GM11168 (cell line): ENCODE results near the gene GPR137C.
"Not testable (repeated sequence)": the region's sequence is repeated elsewhere in the genome, so short reads cannot be mapped to it uniquely, and the experiment has no call there.

Experiments used
- in situ Hi-C: fragments of 300-500 bp; cut with MboI; formaldehyde crosslinking; loops from one replicate; pipeline ENCODE4 v1.12.0; 2022; ENCODE audit warnings: low sequenced_read_pairs; ENCODE audit not compliant: unreplicated experiment

The GPR137C gene

DNA sequence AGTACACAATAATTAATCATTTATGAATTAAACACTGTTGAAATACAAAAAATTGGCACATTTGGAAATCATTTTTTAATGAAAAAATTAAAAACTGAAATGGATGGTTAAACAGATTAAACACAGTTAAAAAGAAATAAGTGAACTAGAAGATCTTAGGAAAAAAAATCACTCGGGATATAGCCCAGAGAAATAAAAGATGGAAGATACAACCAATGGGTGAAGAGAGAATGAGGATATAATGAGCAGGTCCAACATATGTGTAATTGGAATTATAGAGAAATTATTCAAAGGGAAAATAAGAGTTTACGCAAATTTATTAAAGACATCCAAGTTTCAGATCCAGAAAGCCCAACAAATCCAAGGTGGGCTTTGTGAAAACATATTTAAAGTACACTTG lies 6.1 kb downstream of the GPR137C start:
- in situ Hi-C loops, result no loop called here

DNA sequence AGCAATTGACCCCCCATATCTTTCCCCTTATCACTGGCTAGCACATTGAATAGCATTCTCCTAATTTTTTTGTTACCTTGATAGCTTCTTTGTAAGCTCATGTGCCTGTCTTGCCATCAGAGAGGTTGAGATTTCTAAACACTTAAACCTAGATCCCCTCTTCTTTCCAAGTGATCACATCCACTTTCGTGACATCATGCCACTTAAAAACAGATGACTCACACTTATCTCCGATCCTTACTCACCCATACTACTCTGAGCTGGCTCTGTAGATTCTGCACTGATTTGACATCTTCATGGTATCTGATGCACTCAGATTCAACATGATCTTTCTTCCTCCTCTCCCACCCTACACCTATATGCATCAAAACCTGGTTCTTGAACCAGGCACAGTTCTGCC lies 10.5 kb downstream of the GPR137C start:
- in situ Hi-C loops, result no loop called here

DNA sequence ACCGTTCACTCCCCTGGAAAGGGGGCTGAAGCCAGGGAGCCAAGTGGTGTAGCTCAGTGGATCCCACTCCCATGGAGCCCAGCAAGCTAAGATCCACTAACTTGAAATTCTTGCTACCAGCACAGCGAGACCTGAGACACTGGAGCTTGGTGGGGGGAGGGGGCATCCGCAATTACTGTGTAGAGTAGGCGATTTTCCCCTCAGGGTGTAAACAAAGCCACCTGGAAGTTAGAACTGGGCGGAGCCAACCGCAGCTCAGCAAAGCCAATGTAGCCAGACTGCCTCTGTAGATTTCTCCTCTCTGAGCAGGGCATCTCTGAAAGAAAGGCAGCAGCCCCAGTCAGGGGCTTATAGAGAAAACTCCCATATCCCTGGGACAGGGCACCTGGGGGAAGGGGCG lies 15.8 kb downstream of the GPR137C start:
- in situ Hi-C loops, result not testable (repeated sequence)

DNA sequence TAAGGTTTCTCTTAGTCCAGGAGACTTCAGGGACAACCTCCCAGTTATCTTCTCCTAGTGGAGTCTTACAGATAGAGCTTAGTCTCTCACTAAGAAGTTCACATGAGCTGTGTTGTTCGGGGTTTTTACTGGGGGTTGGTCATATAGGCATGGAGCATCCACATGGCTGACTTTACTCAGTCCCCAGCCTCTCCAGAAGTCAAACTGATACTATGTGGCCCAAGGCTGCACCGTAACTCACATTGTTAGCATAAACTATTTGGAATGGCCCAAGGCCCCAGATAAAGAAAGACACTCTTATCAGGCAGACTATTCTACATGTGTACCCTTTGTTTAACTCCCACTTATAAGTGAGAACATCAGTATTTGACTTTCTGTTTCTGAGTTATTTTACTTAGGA lies 23.2 kb downstream of the GPR137C start:
- in situ Hi-C loops, result no loop called here

DNA sequence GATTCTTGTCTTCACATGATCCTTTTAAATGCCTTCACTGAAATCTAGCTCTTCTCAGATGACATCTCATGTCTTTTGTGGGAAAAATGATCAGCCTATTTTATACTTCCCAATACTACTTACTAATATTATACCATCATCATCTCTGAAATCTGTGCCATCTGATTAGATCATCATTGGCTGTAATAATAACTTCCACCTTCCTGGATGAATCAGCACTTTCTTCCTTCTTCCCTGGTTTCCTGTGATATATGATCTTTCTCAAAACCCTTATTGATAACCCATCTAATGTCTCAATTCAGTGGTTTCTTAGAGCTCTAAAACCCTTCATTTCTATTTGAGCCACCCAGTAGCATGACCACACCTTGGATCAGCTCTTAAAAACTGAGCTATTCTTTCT lies 30.9 kb downstream of the GPR137C start:
- in situ Hi-C loops, result no loop called here

DNA sequence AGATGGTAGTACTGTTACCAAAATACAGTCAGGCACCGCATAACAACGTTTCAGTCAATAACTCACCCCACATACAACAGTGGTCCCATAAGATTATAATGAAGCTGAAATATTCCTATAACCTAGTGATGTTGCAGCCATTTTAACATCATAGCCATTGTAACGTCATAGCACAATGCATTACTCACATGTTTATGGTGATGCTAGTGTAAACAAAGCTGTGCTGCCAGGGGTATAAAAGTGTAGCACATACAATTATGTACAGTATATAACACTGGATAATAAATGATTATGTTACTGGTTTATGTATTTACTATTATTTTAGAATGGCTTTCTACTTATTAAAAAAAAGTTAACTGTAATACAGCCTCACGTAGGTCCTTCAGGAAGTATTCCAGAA lies 37.0 kb downstream of the GPR137C start:
- in situ Hi-C loops, result no loop called here

DNA sequence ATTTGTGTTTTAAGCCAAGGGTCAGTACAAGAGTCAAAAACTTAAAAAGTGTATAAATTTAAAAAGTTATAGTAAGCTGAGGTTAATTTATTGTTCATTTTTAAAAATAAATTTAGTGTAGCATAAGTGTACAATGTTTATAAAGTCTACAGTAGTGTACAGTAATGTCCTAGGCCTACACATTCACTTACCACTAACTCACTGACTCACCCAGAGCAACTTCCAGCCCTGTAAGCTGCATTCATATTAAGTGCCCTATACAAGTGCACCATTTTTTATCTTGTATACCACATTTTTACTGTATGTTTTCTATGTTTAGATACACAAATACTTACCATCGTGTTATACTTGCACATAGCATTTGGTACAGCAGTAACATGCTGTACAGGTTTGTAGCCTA lies 37.7 kb downstream of the GPR137C start:
- in situ Hi-C loops, result no loop called here

DNA sequence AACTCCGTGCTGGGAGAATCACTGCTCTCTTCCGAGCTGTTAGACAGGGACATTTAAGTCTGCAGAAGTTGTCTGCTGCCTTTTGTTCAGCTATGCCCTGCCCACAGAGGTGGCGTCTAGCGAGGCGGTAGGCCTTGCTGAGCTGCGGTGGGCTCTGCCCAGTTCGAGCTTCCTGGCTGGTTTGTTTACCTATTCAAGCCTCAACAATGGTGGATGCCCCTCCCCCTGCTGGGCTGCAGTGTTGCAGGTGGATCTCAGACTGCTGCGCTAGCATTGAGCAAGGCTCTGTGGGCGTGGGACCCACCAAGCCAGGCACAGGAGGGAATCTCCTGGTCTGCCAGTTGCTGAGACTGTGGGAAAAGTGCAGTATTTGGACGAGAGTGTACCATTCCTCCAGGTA lies 43.7 kb downstream of the GPR137C start:
- in situ Hi-C loops, result no loop called here

DNA sequence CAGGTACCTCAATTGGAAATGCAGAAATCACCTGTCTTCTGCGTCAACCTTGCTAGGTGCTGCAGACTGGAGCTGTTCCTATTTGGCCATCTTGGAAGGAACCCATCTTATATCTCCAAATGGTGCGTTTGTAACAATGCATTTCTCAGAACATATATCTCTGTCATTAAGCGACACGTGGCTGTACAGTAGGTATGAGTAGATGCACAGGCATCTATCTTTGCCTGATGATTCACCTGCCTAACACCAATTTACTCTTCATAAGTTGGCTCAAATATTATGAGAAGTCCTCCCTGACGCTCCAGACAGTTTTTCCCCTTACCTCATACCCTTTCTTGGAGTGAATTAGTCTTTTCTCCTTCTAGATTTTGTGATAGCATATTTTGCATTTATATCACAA lies 44.2 kb downstream of the GPR137C start:
- in situ Hi-C loops, result no loop called here

DNA sequence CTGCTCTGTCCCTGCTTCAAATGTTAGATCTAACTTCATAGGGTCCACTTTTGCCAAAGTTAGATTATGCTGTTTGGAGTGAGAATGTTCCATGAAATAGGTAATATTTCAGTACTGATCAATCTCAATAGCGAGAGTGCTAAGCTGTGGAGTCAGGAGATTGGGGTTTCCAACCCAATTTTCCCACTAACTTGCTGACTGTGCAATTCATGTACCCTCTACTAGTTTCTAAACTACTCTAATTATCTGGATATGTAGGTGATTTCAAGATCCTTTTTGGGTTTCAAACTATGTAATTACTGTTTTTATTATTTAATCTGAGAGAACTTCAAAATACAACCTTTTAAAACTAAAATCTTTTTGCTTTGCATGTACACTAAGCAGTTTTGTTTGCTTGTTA lies 45.9 kb downstream of the GPR137C start:
- in situ Hi-C loops, result no loop called here

DNA sequence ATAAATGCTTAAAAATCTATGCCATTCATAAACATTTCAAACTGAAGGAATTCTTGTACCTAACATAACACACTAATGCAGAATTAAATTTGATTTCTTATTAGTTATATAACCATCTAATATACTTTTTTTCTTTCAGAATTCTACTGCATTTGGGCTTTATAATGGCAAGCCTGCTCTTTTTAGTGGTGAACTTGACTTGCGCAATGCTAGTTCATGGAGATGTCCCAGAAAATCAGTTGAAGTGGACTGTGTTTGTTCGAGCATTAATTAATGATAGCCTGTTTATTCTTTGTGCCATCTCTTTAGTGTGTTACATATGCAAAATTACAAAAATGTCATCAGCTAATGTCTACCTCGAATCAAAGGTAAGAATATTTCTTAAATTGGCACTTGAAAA lies 47.3 kb downstream of the GPR137C start:
- in situ Hi-C loops, result no loop called here

DNA sequence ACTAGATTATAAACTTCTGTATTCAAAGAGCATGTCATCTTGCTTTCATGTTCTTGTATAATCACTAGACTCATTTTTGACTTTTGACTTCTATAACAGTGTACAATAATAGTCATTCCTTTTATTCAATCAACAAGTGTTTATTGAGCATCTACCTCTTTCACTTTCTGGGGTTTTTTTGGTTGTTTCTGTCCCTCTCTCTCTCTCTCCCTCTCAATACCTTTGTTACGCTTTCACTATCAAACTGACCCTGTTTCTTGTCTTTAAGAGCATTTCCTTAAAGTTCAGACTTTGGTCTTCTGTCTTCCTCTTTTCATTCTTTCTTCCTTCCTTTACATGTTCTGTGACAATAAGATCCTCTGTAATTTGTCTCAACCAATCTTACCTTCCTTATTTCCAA lies 49.5 kb downstream of the GPR137C start:
- in situ Hi-C loops, result no loop called here

DNA sequence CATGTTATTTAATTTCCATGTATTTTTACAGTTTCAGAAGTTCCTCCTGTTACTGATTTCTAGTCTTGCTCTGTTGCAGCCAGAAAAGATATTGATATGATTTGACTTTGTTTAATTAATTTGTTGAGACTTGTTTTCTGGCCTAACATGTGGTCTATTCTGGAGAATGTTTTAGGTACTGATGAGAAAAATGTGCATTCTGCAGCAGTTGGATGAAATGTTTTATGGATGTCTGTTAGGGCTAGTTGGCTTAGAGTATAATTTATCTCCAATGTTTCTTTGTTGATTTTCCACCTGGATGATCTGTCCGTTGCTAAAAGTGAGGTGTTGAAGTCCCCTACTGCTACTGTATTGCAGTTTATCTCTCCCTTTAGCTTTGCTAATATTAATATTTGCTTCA lies 54.4 kb downstream of the GPR137C start:
- in situ Hi-C loops, result no loop called here

DNA sequence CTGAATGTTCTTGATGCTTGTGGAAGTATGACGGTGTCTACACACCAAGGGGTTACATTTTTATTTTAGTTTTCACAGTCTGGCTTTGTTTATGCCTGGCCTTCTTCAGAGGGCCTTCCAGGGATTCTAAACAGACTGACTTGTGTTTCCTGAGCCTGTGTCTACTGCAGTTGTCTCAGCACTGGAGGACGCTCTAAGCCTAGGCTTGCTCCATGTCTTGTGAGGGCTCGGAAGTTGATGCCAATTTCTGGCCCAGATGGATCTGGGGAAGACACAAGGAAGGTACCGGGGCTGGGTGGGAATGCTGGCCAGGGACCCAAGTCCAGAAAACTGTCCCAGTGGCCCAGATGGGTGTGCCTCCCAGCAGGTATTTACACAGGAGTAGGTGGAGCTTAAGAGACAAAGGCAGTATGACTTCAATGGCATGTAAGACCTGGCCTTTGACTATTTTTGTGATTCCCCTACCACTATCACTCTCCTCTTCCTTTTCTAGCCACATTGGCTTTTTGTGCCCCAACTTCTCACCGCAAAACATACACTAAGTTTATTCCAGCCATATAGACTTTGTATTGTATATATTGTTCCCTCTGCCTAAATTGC lies 56.9 kb downstream of the GPR137C start:
- in situ Hi-C loops, result no loop called here

DNA sequence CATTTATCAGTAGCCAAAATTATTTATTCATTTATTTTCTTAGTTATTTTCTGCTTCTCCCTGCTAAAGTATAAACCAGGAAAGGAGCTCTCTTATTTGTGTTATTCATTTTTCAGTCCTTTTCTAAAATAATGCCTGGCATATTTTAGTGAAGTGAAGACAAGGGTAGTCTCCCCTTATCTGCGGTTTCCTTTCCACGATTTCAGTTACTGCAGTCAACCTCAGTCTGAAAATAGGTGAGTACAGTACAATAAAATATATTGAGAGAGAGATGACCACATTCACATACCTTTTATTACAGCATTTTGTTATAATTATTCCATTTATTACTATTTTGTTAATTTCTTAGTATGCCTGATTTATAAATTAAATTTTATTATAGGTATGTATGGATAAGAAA lies 57.6 kb downstream of the GPR137C start:
- in situ Hi-C loops, result no loop called here

DNA sequence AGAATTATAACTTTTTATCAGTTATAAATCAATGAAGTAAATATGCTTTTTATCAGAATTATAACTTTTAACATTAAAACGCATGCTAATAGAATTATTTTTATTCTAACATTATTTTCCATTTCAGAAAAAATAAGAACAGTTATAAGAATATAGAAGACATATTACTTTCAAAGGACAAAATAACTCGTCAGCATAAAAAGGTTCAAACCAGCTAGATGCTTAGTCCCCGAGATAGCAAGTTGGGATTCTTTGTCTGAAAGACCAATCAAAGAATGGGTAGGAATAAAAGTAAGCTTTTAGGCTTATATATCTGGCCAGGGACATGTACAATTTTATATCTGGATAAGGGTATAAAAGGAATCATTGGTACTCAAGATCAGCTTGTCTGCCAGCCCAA lies 66.0 kb downstream of the GPR137C start:
- in situ Hi-C loops, result no loop called here

DNA sequence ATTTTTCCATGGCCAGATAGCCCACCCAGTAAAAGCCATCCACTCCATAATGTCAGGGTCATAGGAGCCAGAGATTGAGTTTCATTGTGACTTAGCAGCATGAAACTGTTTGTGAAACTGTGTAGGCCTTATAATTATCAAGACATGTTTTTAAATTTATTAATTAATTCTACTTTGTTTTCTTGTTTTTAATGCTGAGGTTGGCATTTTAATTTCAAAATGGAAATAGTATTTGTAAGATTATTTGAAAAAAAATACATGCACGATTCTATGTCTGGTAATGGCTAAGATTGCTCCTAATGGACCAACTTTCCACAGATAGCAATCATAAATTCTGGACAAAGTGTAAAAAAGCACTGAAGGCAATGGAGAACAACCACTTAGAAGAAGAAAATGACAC lies 67.1 kb downstream of the GPR137C start:
- in situ Hi-C loops, result no loop called here

DNA sequence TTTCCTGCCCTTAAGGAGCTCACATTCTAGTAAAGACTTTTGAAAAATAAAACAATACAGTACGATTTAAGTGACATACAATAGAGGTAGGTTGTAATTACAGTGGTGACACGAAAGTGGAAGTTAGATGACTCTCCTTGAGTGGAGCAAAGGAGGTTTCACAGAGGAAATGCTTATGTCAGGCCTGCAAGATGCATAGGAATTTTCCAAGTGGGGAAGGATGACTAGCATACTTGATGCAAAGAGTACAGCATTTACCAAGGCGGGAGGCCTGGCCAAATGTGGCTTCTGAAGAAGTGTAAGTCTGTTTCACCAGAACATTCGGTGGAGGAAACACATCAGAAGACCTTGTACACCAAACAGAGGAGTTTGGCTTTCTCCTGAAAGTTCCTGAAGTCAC lies 87.5 kb downstream of the GPR137C start:
- in situ Hi-C loops, result no loop called here

DNA sequence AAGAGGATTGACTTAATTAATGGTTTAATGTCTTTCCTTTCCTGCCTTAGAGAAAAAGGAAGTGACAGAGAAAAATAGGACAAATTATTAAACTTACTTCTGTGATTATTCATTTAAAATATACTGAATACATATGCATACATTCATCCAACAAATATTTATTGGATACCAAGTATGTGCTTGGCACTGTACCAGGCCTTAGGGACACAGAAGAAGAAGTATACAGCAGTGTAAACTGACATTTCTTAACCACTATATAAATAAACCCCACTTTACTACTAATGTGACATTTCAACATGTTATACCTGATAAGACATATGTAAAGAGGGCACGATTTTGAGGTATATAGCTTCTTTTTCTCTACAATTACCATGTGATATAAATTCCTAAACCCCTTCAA lies 89.1 kb downstream of the GPR137C start:
- in situ Hi-C loops, result no loop called here

DNA sequence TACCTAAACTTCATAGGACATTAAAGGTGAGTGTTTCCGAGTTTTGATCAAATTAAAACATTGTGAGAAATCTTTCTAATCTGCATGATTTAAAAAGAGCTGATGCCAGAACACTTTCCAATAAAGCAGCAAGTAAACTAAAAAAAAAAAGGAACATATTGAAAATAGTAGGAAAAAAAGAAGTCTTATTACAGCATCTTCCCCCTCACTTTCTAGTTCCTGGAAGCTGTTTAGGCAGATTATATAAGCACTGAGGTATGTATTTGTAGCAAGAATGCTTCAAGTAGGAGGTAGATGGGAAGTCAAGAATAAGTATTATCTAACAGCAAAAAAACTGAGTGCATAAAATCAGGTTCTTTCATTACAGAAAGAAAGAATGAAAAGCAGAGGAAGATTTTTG lies 96.9 kb downstream of the GPR137C start:
- in situ Hi-C loops, result no loop called here

DNA sequence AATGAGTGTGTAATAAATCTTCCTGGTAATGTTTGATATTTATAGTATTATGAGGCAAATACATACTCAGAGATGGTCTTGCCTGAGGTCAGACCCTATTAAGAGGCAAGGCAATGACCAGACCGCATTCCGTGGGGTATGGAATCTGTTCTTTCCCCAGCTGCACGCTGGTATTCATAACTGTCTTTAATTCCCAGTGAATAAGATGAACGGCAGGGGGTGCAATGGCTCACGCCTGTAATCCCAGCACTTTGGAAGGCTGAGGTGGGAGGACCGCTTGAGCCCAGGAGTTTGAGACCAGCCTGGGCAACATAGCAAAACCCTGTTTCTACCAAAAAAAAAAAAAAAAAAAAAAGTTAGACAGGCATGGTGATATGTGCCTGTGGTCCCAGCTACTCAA lies 98.1 kb downstream of the GPR137C start:
- in situ Hi-C loops, result no loop called here

DNA sequence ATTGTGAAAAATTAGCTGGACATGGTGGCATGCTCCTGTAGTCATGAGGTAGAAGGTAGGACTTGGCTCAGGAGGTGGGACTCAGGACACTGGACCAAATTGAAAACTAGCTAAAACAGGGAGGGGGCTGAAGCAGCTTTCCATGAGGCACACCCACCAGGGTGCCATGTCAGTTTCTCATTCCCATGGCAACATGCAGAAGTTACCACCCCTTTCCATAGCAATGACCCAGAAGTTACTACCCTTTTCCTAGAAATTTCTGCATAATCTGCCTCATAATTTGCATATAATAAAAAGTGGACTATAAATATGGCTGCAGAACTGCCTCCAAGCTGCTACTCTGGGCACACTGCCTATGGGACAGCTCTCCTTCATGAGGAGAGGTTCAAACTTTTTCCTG lies 104.3 kb downstream of the GPR137C start:
- in situ Hi-C loops, result no loop called here

DNA sequence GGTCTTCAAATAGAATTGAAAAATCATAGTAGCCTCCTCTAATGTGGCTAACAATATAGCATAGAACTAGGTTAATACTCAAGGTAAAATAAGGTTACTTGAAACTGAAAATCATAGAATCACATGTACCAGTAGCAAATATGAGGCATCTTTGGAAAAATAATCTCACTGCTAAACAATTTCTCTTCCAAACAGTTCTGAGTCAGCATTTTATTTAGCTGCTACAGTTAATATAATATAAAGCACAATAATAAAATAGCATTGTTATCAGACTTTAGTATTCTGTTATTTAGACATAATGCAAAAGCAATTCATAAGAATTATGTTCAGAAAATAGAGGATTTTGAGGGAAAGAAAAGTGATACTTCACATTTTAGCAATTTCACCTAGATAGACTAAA lies 107.7 kb downstream of the GPR137C start:
- in situ Hi-C loops, result no loop called here
